ENCODE measurements around the gene PSMG3. TPM values are rescaled to one million over a fixed set of nuclear protein-coding genes. Genes with fewer than 3 reads are reported as not detected.

The PSMG3 gene
- total and polyA plus RNA-seq, 2 of the 8 experiments (the other 6 are each of a cell fraction or from before 2014, with no cell fraction given), result 30.2 to 62.0 TPM

- TF ChIP-seq CTCF (IDR thresholded peaks at IDR 0.05; ENCODE audit: control extremely low read depth in 1 of 3, insufficient read depth in 1 of 3, low read depth in 1 of 3, low read length in 3 of 3), result no peak
These were observed 25.2 kb upstream of the PSMG3 start (continued) for GRCh38 chr7:1595027-1595426.
